Measurements from ENCODE around the gene ASB14. TPM values are rescaled to one million over a fixed set of nuclear protein-coding genes. Genes with fewer than 3 reads are reported as not detected.

Gene ASB14
- total RNA-seq, 1 donor from 2014 or later: not detected

GRCh38 chr3:57287205-57287604 is 5.3 kb downstream of the ASB14 start:
- Mint-ChIP-seq H3K27ac (no peak overlapping the region), H3K4me3 (ENCODE audit: low read depth) (no peak overlapping the region), H3K27me3 (no peaks in the 10 kb centered on the region), H3K9me3 (ENCODE audit: low read depth) (peaks cover 7% of the 10 kb centered on the region), H3K36me3 (ENCODE audit: insufficient read depth) (no peaks in the 10 kb centered on the region), H3K4me1 (ENCODE audit: low read depth) (no peaks in the 10 kb centered on the region)
- no peak for DNase-seq (ENCODE audit: low spot score, unreplicated experiment)
- no peak for TF ChIP-seq CTCF (IDR thresholded peaks at IDR 0.05; ENCODE audit: unreplicated experiment)

GRCh38 chr3:57283334-57283733 is 9.2 kb downstream of the ASB14 start:
- no peaks in the 10 kb centered on the region for H3K4me1 Mint-ChIP-seq (ENCODE audit: low read depth)
- no peaks in the 10 kb centered on the region for H3K27me3 Mint-ChIP-seq
- peaks cover 6% of the 10 kb centered on the region for H3K36me3 Mint-ChIP-seq (ENCODE audit: insufficient read depth)
- H3K4me3 Mint-ChIP-seq (ENCODE audit: low read depth): no peak overlapping the region
- no peak for TF ChIP-seq CTCF (IDR thresholded peaks at IDR 0.05; ENCODE audit: unreplicated experiment)
- no peak overlapping the region for H3K27ac Mint-ChIP-seq
- no peak for DNase-seq (ENCODE audit: low spot score, unreplicated experiment)
- peaks cover 19% of the 10 kb centered on the region for H3K9me3 Mint-ChIP-seq (ENCODE audit: low read depth)

GRCh38 chr3:57281715-57282114 is 10.8 kb downstream of the ASB14 start:
- Mint-ChIP-seq H3K9me3 (ENCODE audit: low read depth) (peaks cover 20% of the 10 kb centered on the region), H3K36me3 (ENCODE audit: insufficient read depth) (peaks cover 11% of the 10 kb centered on the region), H3K27me3 (no peaks in the 10 kb centered on the region), H3K4me1 (ENCODE audit: low read depth) (no peaks in the 10 kb centered on the region), H3K27ac (no peak overlapping the region), H3K4me3 (ENCODE audit: low read depth) (no peak overlapping the region)
- DNase-seq (ENCODE audit: low spot score, unreplicated experiment): no peak
- no peak for TF ChIP-seq CTCF (IDR thresholded peaks at IDR 0.05; ENCODE audit: unreplicated experiment)

GRCh38 chr3:57279685-57280084 is 12.8 kb downstream of the ASB14 start:
- Mint-ChIP-seq H3K36me3 (ENCODE audit: insufficient read depth) (peaks cover 14% of the 10 kb centered on the region), H3K4me1 (ENCODE audit: low read depth) (no peaks in the 10 kb centered on the region), H3K27ac (no peak overlapping the region), H3K4me3 (ENCODE audit: low read depth) (no peak overlapping the region), H3K27me3 (no peaks in the 10 kb centered on the region), H3K9me3 (ENCODE audit: low read depth) (peaks cover 15% of the 10 kb centered on the region)
- no peak for TF ChIP-seq CTCF (IDR thresholded peaks at IDR 0.05; ENCODE audit: unreplicated experiment)
- no peak for DNase-seq (ENCODE audit: low spot score, unreplicated experiment)

- no peak overlapping the region for H3K27ac Mint-ChIP-seq
- DNase-seq (ENCODE audit: low spot score, unreplicated experiment): no peak
- peaks cover 15% of the 10 kb centered on the region for H3K9me3 Mint-ChIP-seq (ENCODE audit: low read depth)
- no peak overlapping the region for H3K4me3 Mint-ChIP-seq (ENCODE audit: low read depth)
- TF ChIP-seq CTCF (IDR thresholded peaks at IDR 0.05; ENCODE audit: unreplicated experiment): no peak
- H3K27me3 Mint-ChIP-seq: no peaks in the 10 kb centered on the region
- peaks cover 14% of the 10 kb centered on the region for H3K36me3 Mint-ChIP-seq (ENCODE audit: insufficient read depth)
- no peaks in the 10 kb centered on the region for H3K4me1 Mint-ChIP-seq (ENCODE audit: low read depth)
Observed at GRCh38 chr3:57278237-57278636, 14.2 kb downstream of the ASB14 start.

Data from progenitor cell of endocrine pancreas (in vitro differentiated cells).